Activated CD4-positive, alpha-beta T cell treated with anti-CD3 and anti-CD28 coated beads, Interleukin-2, amount 10 ng/mL, durations not matched to agents 24 days and 14 days (primary cell): ENCODE data around the gene FHOD3. TPM values are rescaled to one million over a fixed set of nuclear protein-coding genes. Genes with fewer than 3 reads are reported as not detected.
"Not testable (repeated sequence)": the region's sequence is repeated elsewhere in the genome, so short reads cannot be mapped to it uniquely, and the experiment has no call there.

ENCODE experiments used
- DNase-seq: peaks from one replicate; pipeline ENCODE4 v3.0.0; 2022
- H3K27ac Mint-ChIP-seq: one replicate; pipeline ENCODE4 v1.8.0; 2022; ENCODE audit warnings: mild to moderate bottlenecking, mixed read lengths
- H3K27me3 Mint-ChIP-seq: one replicate; pipeline ENCODE4 v1.8.0; 2022; ENCODE audit warnings: mixed read lengths
- H3K36me3 Mint-ChIP-seq: one replicate; pipeline ENCODE4 v1.8.0; 2022; ENCODE audit warnings: low read depth, mild to moderate bottlenecking, mixed read lengths
- H3K4me1 Mint-ChIP-seq: one replicate; pipeline ENCODE4 v1.8.0; 2021; ENCODE audit warnings: mixed read lengths
- H3K4me3 Mint-ChIP-seq: one replicate; pipeline ENCODE4 v1.8.0; 2022; ENCODE audit warnings: mild to moderate bottlenecking, moderate library complexity, mixed read lengths
- H3K9me3 Mint-ChIP-seq: one replicate; pipeline ENCODE4 v1.8.0; 2021; ENCODE audit warnings: mixed read lengths
- intact Hi-C: fragments of 100-400 bp; cut with micrococcal nuclease; formaldehyde crosslinking; loops from one replicate; pipeline ENCODE4 v1.15.1; 2023
- total RNA-seq: library from RNA; stranded (reverse); gene quantifications from 2 replicates; pipeline ENCODE4 v1.2.3, GENCODE V29; 2022

Gene FHOD3
- total RNA-seq, 1 donor from 2014 or later = not detected

DNA sequence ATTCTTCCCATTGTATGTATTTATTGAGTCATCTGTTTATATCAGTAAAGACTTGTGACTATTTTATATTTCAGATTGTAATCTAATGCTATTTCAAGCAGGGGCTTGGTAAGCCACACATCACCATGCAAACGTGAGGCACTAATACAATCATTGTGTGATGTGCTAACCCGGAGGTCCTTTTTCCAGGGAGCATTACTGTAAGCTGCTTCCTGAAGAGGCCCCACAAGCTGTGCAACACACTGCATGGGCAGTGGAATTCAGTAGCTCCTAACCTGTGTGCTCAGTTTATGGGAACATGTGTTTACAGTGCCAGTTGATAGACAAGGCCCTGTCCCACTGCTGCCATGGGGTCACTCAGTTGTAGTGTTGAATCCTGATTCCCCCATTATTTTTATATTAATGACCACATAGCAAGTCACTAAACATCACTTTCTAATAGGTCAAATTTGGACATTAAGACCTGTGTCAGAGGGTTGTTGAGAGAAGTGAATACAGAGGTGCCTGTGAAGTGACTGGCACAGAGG, 162.9 kb downstream of the FHOD3 start:
- H3K27ac Mint-ChIP-seq = no peak overlapping the region
- intact Hi-C loops = no loop called here
- H3K4me1 Mint-ChIP-seq = peaks cover 2% of the 10 kb centered on the region
- H3K4me3 Mint-ChIP-seq = no peak overlapping the region
- H3K36me3 Mint-ChIP-seq = no peaks in the 10 kb centered on the region
- no peaks in the 10 kb centered on the region for H3K9me3 Mint-ChIP-seq
- H3K27me3 Mint-ChIP-seq = no peaks in the 10 kb centered on the region
- no peak for DNase-seq

DNA sequence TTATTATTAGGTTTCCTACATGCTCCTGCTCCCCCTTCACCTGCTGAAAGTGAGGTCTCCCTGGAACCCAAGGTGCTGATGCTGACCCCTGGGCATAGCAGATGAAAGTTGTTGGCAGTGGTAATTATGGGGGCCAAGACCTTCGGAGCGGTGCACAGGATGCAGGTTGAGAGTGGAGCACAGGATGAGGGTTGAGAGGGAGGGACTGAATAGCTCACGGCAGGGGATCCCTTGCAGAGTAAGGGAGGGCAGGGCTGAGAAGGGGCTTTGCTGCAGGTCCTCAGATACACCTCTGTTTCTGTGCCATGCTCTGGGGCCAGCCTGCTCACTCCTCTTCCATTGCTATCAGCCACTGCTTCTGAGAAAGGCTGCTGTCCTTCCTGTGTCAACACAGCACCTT, 163.3 kb downstream of the FHOD3 start:
- Mint-ChIP-seq H3K4me3 (no peak overlapping the region), H3K27ac (no peak overlapping the region), H3K36me3 (no peaks in the 10 kb centered on the region), H3K9me3 (no peaks in the 10 kb centered on the region), H3K27me3 (no peaks in the 10 kb centered on the region), H3K4me1 (peaks cover 2% of the 10 kb centered on the region)
- intact Hi-C loops = no loop called here
- DNase-seq = no peak

DNA sequence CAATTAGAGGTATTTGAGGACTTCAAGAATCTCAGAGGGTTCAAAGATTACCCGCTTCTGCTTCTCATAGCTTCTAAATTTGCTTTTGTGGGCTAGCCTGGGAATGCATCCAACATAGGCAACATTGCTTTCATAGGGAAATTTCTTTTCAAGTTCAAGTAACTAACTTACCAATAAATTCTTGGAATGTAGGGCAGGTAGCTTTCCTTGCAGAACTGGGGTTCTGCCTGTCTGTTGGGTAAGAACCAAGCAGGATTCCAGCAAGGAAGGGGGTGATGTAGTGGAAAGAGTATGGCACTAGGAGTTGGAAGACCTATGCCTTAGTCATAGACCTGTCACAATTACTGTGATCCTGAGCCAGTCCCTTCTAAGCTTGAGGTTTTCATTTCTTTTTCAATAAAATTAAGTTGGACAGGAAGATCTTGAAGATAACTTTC, 164.1 kb downstream of the FHOD3 start:
- Mint-ChIP-seq H3K4me3 (no peak overlapping the region), H3K4me1 (peaks cover 2% of the 10 kb centered on the region), H3K27me3 (no peaks in the 10 kb centered on the region), H3K36me3 (no peaks in the 10 kb centered on the region), H3K27ac (no peak overlapping the region), H3K9me3 (no peaks in the 10 kb centered on the region)
- intact Hi-C loops = no loop called here
- no peak for DNase-seq

DNA sequence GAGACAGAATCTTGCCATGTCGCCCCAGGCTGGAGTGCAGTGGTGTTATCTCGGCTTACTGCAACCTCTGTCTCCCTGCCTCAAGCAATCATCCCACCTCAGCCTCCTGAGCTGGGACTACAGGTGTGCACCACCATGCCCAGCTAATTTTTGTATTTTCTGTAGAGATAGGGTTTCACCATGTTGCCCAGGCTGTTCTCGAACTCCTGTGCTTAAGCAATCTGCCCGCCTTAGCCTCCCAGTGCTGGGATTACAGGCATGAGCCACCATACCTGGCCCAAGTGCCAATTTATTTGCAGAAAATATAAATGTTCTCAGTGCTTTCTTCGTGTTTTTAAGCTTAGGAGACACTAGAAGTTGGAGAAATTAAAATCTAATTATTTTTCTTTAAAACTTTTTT, 166.0 kb downstream of the FHOD3 start:
- H3K9me3 Mint-ChIP-seq, H3K4me3 Mint-ChIP-seq, H3K4me1 Mint-ChIP-seq, H3K27ac Mint-ChIP-seq, H3K27me3 Mint-ChIP-seq, intact Hi-C loops, DNase-seq, H3K36me3 Mint-ChIP-seq: not testable (repeated sequence)

DNA sequence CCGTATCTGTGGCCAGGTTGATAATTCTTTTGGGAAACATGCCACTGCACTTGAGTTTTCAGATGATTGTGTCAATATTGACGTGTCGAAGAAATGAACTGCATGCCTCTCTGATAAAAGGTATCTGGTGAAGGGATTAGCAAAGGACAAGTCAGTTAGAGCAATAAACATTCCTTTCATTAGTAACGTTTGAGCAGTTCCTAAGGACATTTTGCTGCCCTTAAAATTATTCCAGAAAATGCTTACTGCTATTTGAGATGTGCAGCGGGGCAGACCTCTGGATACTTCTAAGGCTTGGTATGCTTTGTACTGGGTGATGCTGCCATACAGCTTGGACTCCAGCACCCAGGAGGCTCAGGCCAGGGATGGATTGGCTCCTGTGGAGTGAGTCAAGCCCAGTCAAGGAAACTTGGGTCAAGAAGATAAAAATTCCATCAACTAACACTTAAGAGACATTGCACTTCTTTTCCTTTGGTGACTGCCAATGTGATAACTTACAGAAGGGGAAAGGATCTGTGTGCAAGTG, 166.7 kb downstream of the FHOD3 start:
- intact Hi-C loops = no loop called here
- Mint-ChIP-seq H3K4me1 (peaks cover 2% of the 10 kb centered on the region), H3K4me3 (no peak overlapping the region), H3K9me3 (no peaks in the 10 kb centered on the region), H3K36me3 (no peaks in the 10 kb centered on the region), H3K27me3 (no peaks in the 10 kb centered on the region), H3K27ac (no peak overlapping the region)
- no peak for DNase-seq

DNA sequence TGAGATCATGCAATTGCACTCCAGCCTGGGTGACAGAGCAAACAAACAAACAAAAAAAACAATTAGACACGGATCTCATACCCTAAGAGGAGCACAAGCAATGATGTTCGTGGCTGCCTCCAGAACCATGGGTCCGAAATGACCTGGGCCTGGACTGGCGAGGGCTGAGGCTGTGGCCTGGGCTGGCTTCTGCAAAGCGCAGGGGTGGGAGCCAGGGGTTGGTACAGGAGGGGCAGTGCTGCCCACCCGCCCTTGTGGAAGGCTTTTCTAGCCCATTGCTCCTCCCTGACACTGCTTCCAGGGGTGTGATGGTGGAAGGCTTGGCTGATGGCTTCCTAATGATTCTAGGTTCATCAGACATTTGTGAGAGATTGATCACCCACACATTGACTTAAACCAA, 167.8 kb downstream of the FHOD3 start:
- intact Hi-C loops = no loop called here
- DNase-seq = no peak
- no peaks in the 10 kb centered on the region for H3K9me3 Mint-ChIP-seq
- no peak overlapping the region for H3K27ac Mint-ChIP-seq
- H3K4me1 Mint-ChIP-seq = peaks cover 2% of the 10 kb centered on the region
- no peaks in the 10 kb centered on the region for H3K27me3 Mint-ChIP-seq
- H3K36me3 Mint-ChIP-seq = no peaks in the 10 kb centered on the region
- no peak overlapping the region for H3K4me3 Mint-ChIP-seq

DNA sequence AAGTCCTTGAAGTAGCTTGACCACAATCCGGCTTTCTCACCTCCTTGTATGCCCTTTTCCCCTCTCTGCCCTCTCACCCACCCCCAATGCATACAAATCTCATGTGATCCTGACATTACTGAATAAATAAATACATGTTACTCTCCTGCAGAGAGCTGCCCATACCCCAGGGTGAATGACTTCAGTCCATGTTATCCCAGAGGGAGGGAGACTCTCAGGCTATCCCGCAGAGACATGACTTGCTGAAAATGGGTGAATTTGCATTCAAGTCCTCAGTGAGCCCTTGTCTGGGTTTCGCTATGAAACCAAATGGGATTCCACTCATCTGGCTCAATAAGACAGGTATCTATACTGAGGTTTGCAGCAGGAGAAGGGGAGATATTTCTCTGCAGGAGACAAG, 168.5 kb downstream of the FHOD3 start:
- peaks cover 2% of the 10 kb centered on the region for H3K4me1 Mint-ChIP-seq
- no peaks in the 10 kb centered on the region for H3K36me3 Mint-ChIP-seq
- no peak overlapping the region for H3K4me3 Mint-ChIP-seq
- intact Hi-C loops = no loop called here
- H3K27me3 Mint-ChIP-seq = no peaks in the 10 kb centered on the region
- H3K9me3 Mint-ChIP-seq = no peaks in the 10 kb centered on the region
- DNase-seq = no peak
- no peak overlapping the region for H3K27ac Mint-ChIP-seq

DNA sequence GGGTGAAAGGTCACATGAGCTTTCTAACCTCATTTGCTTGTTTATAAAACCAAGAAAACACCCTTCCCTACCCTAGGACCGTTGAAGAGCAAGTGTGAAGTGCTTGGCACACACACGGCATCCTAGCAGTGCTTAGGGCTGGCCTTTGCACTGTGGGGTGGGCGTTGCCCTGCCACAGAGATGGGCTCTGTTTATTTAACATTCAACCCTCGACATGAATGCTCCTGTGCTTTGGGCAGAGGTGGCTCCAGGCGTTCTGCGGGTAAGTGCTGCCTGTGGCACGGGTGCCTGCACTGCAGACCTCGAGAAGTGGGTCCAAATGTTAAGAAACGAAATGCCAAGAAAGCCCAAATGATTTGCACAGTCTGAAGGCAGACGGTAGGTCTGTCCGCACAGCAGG, 170.1 kb downstream of the FHOD3 start:
- no peaks in the 10 kb centered on the region for H3K9me3 Mint-ChIP-seq
- H3K27me3 Mint-ChIP-seq = peaks cover 6% of the 10 kb centered on the region
- intact Hi-C loops = no loop called here
- H3K4me3 Mint-ChIP-seq = no peak overlapping the region
- no peak for DNase-seq
- no peaks in the 10 kb centered on the region for H3K36me3 Mint-ChIP-seq
- no peaks in the 10 kb centered on the region for H3K4me1 Mint-ChIP-seq
- H3K27ac Mint-ChIP-seq = no peak overlapping the region

DNA sequence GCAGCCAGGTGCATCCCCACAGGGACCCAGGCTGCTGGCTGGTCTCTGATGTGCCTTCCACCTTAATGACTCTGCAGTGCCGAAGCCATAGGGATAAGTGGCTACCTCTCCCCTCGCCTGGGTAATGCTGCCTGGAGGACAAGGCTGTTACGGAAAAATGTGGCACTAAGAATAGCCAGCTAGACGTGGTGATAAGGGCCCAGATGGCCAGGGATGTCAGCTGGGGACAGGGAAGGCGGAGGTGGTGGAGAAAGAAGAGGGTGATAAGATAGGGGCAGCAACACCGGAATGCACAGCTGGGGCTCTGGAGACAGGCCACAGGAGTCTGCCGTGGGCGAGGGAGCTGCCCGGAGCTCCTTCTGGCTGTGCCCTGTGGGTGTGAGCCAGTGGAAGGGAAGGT, 170.6 kb downstream of the FHOD3 start:
- Mint-ChIP-seq H3K4me3 (no peak overlapping the region), H3K27me3 (peaks cover 6% of the 10 kb centered on the region), H3K4me1 (no peaks in the 10 kb centered on the region), H3K27ac (no peak overlapping the region), H3K9me3 (no peaks in the 10 kb centered on the region), H3K36me3 (no peaks in the 10 kb centered on the region)
- intact Hi-C loops = no loop called here
- DNase-seq = no peak

DNA sequence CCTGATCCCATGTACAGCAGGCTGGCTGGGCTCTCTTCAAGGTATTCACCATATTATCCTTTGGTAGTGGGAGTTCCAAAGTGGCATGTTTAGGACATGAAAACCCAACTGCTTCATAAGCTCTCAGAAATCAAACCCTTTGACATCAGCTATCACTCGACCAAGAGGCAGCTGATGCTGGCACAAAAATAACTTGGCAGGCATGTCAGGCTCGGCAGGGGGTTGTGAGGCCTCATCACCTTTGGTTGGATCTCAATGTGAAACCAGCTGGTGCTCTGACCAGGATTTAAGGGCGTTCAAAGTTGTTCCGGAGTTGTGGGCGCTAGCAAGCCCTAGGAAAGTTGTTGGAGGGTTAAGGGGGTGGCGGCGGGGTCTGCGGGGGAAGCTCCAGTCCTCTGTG, 171.9 kb downstream of the FHOD3 start:
- H3K4me3 Mint-ChIP-seq = no peak overlapping the region
- no peak for DNase-seq
- intact Hi-C loops = no loop called here
- H3K27ac Mint-ChIP-seq = no peak overlapping the region
- H3K36me3 Mint-ChIP-seq = no peaks in the 10 kb centered on the region
- H3K27me3 Mint-ChIP-seq = peaks cover 7% of the 10 kb centered on the region
- no peaks in the 10 kb centered on the region for H3K9me3 Mint-ChIP-seq
- H3K4me1 Mint-ChIP-seq = no peaks in the 10 kb centered on the region

DNA sequence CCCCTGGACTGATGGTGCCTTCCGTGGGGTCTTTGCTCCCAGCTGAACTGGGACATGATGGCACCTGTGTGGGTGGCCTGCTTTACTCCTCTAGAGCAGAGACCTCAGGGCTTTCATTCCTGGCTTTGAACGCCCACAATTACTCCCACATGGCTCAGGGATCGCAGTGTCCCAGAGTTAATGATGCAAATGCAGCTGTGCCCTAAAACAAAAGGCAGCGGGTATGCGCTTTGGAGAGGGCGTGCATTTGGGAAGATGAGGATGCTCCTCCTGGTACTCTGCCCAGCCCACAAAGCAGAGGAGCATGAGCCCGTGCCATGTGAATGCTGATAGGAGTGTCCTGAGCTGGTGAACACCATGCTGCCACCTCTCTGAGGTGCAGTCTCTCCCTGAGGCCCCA, 173.4 kb downstream of the FHOD3 start:
- Mint-ChIP-seq H3K27ac (no peak overlapping the region), H3K4me1 (no peaks in the 10 kb centered on the region), H3K36me3 (no peaks in the 10 kb centered on the region), H3K27me3 (peaks cover 7% of the 10 kb centered on the region), H3K4me3 (no peak overlapping the region), H3K9me3 (no peaks in the 10 kb centered on the region)
- no peak for DNase-seq
- intact Hi-C loops = no loop called here

DNA sequence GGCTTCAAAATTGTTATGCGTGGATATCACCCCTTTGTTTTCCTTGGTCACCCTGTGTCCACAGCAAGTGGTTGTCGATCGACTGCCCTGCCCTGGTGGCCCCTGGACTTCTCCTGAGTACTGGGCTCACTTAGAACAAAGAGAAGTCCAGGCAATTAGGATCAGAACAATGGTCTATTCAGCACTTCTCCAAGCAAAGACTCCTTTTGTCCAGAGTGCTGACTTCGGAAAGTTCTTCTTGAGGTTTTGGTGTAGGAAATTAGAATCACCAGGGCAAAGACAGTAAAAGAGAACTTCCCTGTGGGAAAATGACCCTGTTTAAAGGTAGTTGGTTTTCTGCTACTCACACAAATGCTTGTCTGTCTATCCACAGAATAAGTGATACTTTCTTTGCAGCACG, 173.9 kb downstream of the FHOD3 start:
- Mint-ChIP-seq H3K36me3 (no peaks in the 10 kb centered on the region), H3K27ac (no peak overlapping the region), H3K27me3 (peaks cover 7% of the 10 kb centered on the region), H3K4me3 (no peak overlapping the region), H3K4me1 (no peaks in the 10 kb centered on the region), H3K9me3 (no peaks in the 10 kb centered on the region)
- intact Hi-C loops = no loop called here
- no peak for DNase-seq

DNA sequence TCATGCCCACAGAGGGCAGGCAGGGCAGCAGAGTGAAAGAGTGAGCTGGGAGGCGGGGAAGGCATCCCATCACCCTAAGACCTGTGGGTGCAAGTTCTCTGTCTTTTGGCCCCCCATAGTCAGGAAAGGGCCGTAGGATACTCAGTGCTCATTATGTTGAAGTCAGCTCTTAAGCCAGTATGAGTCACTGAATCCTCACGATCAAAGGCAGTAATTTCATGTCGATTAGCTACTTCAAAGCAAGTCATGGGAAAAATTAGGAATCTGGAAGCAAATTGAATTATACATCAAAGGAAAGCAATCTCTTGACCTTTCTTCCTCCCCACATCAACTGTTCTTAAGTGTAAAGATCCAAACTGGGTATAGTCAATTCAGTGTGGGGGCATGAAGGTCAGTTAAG, 178.9 kb downstream of the FHOD3 start:
- no peak for DNase-seq
- H3K4me1 Mint-ChIP-seq = no peaks in the 10 kb centered on the region
- intact Hi-C loops = no loop called here
- H3K36me3 Mint-ChIP-seq = no peaks in the 10 kb centered on the region
- H3K9me3 Mint-ChIP-seq = no peaks in the 10 kb centered on the region
- no peak overlapping the region for H3K27ac Mint-ChIP-seq
- H3K4me3 Mint-ChIP-seq = no peak overlapping the region
- H3K27me3 Mint-ChIP-seq = peaks cover 7% of the 10 kb centered on the region

DNA sequence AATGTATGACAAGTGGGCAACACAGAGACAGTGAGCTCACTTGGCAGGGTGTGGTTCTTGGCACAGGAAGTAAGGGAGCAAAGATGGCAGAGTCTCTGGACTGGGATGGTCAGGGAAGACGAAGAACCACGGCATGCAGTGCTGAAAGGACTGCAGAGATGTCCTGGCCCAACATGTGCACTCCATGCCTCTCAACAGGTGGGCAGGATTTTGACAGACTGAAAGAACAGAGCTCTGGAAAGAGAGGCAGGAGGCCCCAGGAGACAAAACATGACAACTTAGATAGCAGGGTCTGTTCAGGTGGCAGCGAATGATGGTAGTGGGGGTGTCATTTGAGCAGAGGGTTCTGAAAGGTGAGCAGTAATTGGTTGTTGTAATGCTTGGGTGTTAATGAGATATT, 180.3 kb downstream of the FHOD3 start:
- peaks cover 2% of the 10 kb centered on the region for H3K27me3 Mint-ChIP-seq
- no peak overlapping the region for H3K4me3 Mint-ChIP-seq
- H3K36me3 Mint-ChIP-seq = no peaks in the 10 kb centered on the region
- intact Hi-C loops = no loop called here
- no peaks in the 10 kb centered on the region for H3K9me3 Mint-ChIP-seq
- no peak for DNase-seq
- H3K27ac Mint-ChIP-seq = no peak overlapping the region
- no peaks in the 10 kb centered on the region for H3K4me1 Mint-ChIP-seq

DNA sequence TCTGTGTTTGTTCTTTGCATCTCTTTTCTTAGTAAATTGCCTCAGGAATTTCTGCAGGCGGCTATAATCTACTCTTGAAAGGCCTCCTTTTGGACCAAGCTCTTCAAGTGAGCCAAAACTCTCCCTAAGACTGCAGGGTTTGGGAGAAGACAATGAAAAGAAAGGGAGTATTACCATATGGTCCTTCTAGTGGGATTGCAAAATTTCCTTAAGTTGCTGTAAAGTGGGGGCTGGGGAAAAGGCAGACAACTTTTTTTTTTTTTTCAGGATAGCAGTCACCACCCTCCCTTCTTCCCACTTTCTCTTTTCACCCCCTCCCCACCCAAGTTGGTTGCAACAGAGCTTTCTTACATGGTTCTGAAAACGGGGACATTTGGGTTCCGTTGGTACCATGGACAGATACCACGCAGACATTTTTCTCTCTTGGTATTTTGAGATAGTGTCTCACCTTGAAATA, 183.7 kb downstream of the FHOD3 start:
- Mint-ChIP-seq H3K4me1 (no peaks in the 10 kb centered on the region), H3K9me3 (no peaks in the 10 kb centered on the region), H3K27ac (no peak overlapping the region), H3K4me3 (no peak overlapping the region), H3K27me3 (peaks cover 2% of the 10 kb centered on the region), H3K36me3 (no peaks in the 10 kb centered on the region)
- no peak for DNase-seq
- intact Hi-C loops = no loop called here
